ENCODE results near the gene SERF2. TPM values are rescaled to one million over a fixed set of nuclear protein-coding genes. Genes with fewer than 3 reads are reported as not detected.

The SERF2 gene
- total and polyA plus RNA-seq, 10 of the 15 experiments (the other 5 are each of a cell fraction or from before 2014, with no cell fraction given): 464 to 4,159 (median 1,014) TPM

DNA sequence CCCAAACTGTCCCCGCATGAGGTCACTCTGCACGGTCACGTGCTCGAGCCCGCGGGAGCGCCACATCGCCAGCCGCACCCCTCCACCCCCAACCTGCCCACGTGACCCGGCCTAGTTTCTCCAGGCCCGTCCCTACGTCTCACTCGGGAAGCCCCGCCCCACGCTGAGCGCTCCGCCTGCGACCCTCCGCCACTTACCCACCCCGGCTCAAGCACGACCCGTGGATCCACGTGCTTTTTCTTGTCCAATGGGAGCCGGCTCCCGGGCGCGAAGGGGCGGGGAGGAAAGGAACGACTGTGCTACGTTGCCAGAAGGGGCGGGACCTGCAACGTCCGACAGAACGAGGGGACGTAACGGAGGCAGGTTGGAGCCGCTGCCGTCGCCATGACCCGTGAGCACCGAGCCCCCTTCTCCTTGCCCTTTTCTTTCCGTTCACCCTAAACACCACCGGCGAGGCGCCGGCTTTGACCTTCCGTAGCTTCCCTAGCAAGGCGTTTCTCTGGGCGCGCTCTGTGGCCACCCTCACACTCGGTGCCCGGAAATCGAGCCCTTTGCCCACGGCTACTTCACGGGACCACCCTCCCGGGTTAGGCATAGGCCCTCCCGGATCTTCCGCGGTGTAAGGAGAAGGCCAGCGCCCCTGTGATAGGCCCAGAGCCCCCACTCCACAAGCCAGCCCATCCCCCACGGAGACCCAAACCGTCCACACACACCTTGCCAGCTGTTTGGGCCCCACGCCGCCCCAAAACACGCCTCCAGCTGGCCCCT, at the start of gene SERF2 (continued):
- TF ChIP-seq, protein P1, sequence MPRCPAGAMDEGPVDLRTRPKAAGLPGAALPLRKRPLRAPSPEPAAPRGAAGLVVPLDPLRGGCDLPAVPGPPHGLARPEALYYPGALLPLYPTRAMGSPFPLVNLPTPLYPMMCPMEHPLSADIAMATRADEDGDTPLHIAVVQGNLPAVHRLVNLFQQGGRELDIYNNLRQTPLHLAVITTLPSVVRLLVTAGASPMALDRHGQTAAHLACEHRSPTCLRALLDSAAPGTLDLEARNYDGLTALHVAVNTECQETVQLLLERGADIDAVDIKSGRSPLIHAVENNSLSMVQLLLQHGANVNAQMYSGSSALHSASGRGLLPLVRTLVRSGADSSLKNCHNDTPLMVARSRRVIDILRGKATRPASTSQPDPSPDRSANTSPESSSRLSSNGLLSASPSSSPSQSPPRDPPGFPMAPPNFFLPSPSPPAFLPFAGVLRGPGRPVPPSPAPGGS (IDR thresholded peaks at IDR 0.05; ENCODE audit: borderline replicate concordance, insufficient read depth, low read depth, low read length, poor library complexity, severe bottlenecking): no peak
- TF ChIP-seq YY1 (IDR thresholded peaks at IDR 0.05; ENCODE audit: low read depth, low read length) (peak; percentile 89), TARDBP (IDR thresholded peaks at IDR 0.05; ENCODE audit: borderline replicate concordance) (no peak), POLR2AphosphoS2 (IDR thresholded peaks at IDR 0.05; ENCODE audit: low read depth, low read length) (peak; percentile 90; the same call in 1 of the 2 replicates), YBX1 (IDR thresholded peaks at IDR 0.05) (no peak), NFIC (IDR thresholded peaks at IDR 0.05; ENCODE audit: low read depth, low read length) (no peak), EZH2 (IDR thresholded peaks at IDR 0.05; ENCODE audit: borderline replicate concordance, control insufficient read depth, low read depth, low read length) (no peak), PML (IDR thresholded peaks at IDR 0.05; ENCODE audit: low read length) (peak; percentile 88; the same call in 1 of the 2 replicates), POLR2A (IDR thresholded peaks at IDR 0.05; ENCODE audit: low read depth, low read length) (peak; percentile 98), TBL1XR1 (IDR thresholded peaks at IDR 0.05; ENCODE audit: low read depth, low read length) (no peak), SP1 (IDR thresholded peaks at IDR 0.05; ENCODE audit: low read depth, low read length) (no peak), IKZF2 (IDR thresholded peaks at IDR 0.05) (no peak; a peak in 1 of 4 replicates), SMAD1 (IDR thresholded peaks at IDR 0.05; ENCODE audit: low read depth, partially characterized antibody) (peak; percentile 80), BRCA1 (IDR thresholded peaks at IDR 0.05; ENCODE audit: low read depth, low read length) (no peak), TAF1 (IDR thresholded peaks at IDR 0.05; ENCODE audit: borderline replicate concordance, low read depth, low read length) (peak; percentile 85)
- TF ChIP-seq, protein P2, sequence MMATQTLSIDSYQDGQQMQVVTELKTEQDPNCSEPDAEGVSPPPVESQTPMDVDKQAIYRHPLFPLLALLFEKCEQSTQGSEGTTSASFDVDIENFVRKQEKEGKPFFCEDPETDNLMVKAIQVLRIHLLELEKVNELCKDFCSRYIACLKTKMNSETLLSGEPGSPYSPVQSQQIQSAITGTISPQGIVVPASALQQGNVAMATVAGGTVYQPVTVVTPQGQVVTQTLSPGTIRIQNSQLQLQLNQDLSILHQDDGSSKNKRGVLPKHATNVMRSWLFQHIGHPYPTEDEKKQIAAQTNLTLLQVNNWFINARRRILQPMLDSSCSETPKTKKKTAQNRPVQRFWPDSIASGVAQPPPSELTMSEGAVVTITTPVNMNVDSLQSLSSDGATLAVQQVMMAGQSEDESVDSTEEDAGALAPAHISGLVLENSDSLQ (IDR thresholded peaks at IDR 0.05): peak; percentile 58
- TF ChIP-seq, protein P3, sequence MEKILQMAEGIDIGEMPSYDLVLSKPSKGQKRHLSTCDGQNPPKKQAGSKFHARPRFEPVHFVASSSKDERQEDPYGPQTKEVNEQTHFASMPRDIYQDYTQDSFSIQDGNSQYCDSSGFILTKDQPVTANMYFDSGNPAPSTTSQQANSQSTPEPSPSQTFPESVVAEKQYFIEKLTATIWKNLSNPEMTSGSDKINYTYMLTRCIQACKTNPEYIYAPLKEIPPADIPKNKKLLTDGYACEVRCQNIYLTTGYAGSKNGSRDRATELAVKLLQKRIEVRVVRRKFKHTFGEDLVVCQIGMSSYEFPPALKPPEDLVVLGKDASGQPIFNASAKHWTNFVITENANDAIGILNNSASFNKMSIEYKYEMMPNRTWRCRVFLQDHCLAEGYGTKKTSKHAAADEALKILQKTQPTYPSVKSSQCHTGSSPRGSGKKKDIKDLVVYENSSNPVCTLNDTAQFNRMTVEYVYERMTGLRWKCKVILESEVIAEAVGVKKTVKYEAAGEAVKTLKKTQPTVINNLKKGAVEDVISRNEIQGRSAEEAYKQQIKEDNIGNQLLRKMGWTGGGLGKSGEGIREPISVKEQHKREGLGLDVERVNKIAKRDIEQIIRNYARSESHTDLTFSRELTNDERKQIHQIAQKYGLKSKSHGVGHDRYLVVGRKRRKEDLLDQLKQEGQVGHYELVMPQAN (conservative IDR thresholded peaks at IDR 0.05): peak; percentile 93
- TF ChIP-seq, protein P4, sequence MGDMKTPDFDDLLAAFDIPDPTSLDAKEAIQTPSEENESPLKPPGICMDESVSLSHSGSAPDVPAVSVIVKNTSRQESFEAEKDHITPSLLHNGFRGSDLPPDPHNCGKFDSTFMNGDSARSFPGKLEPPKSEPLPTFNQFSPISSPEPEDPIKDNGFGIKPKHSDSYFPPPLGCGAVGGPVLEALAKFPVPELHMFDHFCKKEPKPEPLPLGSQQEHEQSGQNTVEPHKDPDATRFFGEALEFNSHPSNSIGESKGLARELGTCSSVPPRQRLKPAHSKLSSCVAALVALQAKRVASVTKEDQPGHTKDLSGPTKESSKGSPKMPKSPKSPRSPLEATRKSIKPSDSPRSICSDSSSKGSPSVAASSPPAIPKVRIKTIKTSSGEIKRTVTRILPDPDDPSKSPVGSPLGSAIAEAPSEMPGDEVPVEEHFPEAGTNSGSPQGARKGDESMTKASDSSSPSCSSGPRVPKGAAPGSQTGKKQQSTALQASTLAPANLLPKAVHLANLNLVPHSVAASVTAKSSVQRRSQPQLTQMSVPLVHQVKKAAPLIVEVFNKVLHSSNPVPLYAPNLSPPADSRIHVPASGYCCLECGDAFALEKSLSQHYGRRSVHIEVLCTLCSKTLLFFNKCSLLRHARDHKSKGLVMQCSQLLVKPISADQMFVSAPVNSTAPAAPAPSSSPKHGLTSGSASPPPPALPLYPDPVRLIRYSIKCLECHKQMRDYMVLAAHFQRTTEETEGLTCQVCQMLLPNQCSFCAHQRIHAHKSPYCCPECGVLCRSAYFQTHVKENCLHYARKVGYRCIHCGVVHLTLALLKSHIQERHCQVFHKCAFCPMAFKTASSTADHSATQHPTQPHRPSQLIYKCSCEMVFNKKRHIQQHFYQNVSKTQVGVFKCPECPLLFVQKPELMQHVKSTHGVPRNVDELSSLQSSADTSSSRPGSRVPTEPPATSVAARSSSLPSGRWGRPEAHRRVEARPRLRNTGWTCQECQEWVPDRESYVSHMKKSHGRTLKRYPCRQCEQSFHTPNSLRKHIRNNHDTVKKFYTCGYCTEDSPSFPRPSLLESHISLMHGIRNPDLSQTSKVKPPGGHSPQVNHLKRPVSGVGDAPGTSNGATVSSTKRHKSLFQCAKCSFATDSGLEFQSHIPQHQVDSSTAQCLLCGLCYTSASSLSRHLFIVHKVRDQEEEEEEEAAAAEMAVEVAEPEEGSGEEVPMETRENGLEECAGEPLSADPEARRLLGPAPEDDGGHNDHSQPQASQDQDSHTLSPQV (IDR thresholded peaks at IDR 0.05): no peak
- TF ChIP-seq, protein P5, sequence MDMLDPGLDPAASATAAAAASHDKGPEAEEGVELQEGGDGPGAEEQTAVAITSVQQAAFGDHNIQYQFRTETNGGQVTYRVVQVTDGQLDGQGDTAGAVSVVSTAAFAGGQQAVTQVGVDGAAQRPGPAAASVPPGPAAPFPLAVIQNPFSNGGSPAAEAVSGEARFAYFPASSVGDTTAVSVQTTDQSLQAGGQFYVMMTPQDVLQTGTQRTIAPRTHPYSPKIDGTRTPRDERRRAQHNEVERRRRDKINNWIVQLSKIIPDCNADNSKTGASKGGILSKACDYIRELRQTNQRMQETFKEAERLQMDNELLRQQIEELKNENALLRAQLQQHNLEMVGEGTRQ (IDR thresholded peaks at IDR 0.05; ENCODE audit: borderline replicate concordance, low read depth, low read length): peak; percentile 98
